GM21576 (cell line): ENCODE results near the gene VAV2.

Experiments used
- ATAC-seq: cut with Tn5 transposase; IDR thresholded peaks from one replicate; pipeline ENCODE4 v1.9.1; 2021; ENCODE audit warnings: mild to moderate bottlenecking, moderate library complexity; ENCODE audit not compliant: unreplicated experiment

Gene VAV2

GRCh38 chr9:133981589-133981957 lies 10.6 kb downstream of the VAV2 start:
- no peak for ATAC-seq

- ATAC-seq: no peak
Measured at GRCh38 chr9:133980864-133981588, 11.1 kb downstream of the VAV2 start.

GRCh38 chr9:133979921-133980863 lies 11.9 kb downstream of the VAV2 start:
- ATAC-seq: no peak

GRCh38 chr9:133979273-133979920 lies 12.7 kb downstream of the VAV2 start:
- ATAC-seq: no peak

GRCh38 chr9:133978899-133979272 lies 13.2 kb downstream of the VAV2 start:
- ATAC-seq: no peak

- no peak for ATAC-seq
Measured at GRCh38 chr9:133978226-133978898, 13.8 kb downstream of the VAV2 start.

GRCh38 chr9:133977421-133978201 lies 14.5 kb downstream of the VAV2 start:
- no peak for ATAC-seq

GRCh38 chr9:133976887-133977286 lies 15.2 kb downstream of the VAV2 start:
- no peak for ATAC-seq

- ATAC-seq: no peak
Measured at GRCh38 chr9:133976191-133976861, 15.8 kb downstream of the VAV2 start.

- ATAC-seq: no peak
Measured at GRCh38 chr9:133975511-133975910, 16.6 kb downstream of the VAV2 start.

- no peak for ATAC-seq
Measured at GRCh38 chr9:133974631-133975341, 17.3 kb downstream of the VAV2 start.

- no peak for ATAC-seq
Measured at GRCh38 chr9:133973791-133974630, 18.1 kb downstream of the VAV2 start.

- no peak for ATAC-seq
Measured at GRCh38 chr9:133973111-133973790, 18.9 kb downstream of the VAV2 start.

- ATAC-seq: no peak
Measured at GRCh38 chr9:133971981-133972941, 19.9 kb downstream of the VAV2 start.

- no peak for ATAC-seq
Measured at GRCh38 chr9:133971121-133971951, 20.8 kb downstream of the VAV2 start.
